GM21423 (cell line): ENCODE measurements around the gene IFRD2.
A peak's percentile ranks its signal among the peaks of the same experiment; 100 is the strongest.

Experiments used
- ATAC-seq: cut with Tn5 transposase; IDR thresholded peaks from one replicate; pipeline ENCODE4 v1.9.1; 2021; ENCODE audit warnings: mild to moderate bottlenecking, moderate library complexity; ENCODE audit not compliant: unreplicated experiment

The IFRD2 gene, protein sequence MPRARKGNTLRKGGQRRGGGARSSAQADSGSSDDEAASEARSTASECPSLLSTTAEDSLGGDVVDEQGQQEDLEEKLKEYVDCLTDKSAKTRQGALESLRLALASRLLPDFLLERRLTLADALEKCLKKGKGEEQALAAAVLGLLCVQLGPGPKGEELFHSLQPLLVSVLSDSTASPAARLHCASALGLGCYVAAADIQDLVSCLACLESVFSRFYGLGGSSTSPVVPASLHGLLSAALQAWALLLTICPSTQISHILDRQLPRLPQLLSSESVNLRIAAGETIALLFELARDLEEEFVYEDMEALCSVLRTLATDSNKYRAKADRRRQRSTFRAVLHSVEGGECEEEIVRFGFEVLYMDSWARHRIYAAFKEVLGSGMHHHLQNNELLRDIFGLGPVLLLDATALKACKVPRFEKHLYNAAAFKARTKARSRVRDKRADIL

DNA sequence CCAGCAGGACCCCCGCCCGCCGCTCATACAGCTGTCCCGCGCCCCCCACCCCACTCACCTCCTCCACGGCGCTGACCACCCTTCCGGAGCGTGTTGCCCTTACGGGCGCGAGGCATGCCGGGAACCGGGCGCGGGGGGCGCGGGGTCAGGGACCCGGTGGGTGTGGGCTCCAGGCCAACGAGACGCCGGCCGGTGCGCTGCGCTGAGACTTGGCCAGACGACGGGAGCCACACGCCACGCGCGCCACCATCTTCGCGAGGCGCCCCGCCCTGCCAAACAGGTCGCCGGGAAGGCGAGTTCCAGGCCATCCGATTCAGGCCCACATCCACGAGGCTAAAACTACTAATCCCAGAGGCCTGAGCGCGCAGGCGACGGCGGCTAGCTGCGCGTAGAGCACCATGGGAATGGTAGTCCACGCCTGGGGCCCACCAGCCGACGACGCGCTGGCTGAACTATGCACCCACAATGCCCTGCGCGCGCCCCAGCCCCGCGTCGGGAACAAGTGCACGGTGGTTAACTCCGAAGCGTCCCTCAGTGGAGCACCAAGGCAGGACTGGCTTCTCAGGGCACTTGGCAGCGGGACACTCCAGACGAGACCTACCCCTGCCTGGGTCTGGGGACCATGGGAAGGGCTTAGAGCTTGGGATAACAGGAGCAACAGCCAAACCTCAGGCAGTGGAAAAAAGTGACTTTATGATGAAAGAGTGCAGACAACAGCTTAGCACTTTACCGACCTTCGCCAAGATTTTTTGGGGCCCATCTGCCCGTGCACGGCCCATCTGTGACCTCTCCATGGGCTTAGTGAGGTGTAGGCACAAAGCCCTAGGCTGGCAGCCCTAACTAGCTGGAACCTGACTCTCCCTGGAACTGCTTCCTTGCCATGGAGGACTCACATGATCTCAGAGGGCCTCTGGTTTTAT is at the start of gene IFRD2:
Gene IFRD2, minus strand, starts transcription at position 271 of the 920 bp plus-strand sequence. Its CDS starts 155 bp downstream, at position 116.
- ATAC-seq = peak; percentile 91

DNA sequence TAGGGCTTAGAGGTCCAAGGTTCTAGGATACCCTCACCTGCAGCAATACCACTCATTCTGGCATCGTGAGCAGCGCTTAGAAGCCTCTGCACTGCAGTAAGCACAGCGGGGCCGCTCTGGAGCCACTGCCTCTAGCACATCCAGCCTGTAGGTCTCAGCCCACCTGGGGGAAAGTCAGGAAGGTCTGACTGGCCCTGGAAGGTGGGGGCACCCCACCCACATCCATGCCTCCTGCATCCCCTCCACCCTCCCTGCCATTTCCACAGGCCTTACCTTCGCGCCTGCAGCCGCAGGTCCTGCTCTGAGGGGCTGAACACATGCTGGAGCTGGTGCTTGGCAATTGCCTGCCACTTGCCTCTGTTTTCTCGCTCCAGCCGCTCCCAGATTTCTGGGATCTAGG is 49.3 kb upstream of the IFRD2 start:
- no peak for ATAC-seq

DNA sequence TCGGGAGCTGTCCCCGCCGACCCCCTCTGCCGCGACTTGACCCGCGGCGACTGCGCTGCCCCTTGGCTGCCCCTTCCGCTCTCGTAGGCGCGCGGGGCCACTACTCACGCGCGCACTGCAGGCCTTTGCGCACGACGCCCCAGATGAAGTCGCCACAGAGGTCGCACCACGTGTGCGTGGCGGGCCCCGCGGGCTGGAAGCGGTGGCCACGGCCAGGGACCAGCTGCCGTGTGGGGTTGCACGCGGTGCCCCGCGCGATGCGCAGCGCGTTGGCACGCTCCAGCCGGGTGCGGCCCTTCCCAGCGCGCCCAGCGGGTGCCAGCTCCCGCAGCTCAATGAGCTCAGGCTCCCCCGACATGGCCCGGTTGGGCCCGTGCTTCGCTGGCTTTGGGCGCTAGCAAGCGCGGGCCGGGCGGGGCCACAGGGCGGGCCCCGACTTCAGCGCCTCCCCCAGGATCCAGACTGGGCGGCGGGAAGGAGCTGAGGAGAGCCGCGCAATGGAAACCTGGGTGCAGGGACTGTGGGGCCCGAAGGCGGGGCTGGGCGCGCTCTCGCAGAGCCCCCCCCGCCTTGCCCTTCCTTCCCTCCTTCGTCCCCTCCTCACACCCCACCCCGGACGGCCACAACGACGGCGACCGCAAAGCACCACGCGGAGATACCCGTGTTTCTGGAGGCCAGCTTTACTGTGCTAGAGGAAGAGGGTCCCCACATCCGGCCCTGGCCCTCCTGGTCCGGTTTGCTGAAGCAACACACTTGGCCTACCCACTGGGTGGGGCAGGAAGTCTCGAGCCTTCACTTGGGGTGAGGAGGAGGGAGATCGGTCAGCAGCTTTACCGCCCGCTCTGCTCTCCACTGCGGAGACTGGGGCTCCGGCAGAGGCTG is 48.5 kb upstream of the IFRD2 start, which contains the start of gene RASSF1:
Gene RASSF1, minus strand, starts transcription at position 389 of the 882 bp plus-strand sequence. Its CDS starts 31 bp downstream, at position 358.
- peak; percentile 28 for ATAC-seq

DNA sequence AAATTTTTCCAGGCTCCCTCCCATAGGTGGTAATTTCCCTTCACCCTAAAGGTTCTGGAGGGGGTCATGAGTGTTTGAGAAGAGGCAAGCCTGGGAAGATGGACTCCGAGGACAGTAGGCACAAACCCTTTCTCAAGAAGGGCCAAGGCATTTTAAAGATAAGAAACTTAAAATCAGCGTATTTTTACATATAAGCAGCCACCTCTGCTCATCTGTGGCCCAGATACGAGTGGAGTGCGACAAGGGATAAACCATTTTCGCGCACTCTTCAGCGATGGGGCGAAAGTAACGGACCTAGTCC is 47.9 kb upstream of the IFRD2 start:
- ATAC-seq = no peak

DNA sequence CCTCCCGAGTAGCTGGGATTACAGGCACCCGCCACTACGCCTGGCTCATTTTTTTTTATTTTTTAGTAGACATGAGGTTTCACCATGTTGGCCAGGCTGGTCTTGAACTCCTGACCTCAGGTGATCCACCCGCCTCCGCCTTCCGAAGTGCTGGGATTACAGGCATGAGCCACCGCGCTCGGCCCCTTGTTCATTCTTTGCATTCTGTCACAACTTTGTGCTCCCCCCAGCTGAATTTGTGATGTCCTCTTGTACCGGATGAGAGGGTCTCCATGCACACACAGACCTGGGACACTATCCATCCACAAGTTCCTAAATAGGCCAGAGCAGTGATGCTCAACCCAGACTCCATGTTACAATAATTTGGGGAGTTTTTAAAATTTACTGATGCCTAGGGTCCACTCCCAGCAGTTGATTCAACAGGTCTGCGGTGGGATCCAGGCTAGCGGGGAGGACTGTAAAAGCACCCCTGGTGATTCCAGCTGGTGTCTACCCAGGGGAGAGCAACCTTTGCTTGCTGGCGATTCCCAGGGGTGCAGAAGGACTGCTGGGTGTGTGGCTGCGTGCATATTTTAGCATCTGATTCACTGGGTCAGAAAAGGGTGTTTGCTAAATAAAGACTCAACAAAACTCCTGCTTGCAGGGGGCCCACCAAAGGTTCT is 47.4 kb upstream of the IFRD2 start:
- no peak for ATAC-seq

DNA sequence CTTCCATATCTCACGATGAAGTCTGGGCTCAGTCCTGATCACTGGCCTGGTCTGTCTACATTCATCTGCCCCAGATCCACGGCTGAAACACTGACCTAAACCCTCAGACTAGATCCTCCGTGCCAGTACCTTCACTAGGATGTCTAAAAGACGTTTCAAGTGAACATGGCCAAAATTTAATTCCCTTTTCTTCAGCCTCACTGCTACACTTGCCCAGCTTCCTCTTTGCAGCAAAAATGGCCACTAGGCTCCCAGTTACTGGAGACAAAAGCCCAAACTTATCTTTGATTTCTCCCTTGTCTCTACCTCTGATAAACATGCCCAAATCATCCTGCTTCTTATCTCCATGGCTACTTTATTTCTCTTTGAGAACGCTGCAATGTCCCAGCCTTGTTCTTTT is 46.7 kb upstream of the IFRD2 start:
- ATAC-seq = no peak

DNA sequence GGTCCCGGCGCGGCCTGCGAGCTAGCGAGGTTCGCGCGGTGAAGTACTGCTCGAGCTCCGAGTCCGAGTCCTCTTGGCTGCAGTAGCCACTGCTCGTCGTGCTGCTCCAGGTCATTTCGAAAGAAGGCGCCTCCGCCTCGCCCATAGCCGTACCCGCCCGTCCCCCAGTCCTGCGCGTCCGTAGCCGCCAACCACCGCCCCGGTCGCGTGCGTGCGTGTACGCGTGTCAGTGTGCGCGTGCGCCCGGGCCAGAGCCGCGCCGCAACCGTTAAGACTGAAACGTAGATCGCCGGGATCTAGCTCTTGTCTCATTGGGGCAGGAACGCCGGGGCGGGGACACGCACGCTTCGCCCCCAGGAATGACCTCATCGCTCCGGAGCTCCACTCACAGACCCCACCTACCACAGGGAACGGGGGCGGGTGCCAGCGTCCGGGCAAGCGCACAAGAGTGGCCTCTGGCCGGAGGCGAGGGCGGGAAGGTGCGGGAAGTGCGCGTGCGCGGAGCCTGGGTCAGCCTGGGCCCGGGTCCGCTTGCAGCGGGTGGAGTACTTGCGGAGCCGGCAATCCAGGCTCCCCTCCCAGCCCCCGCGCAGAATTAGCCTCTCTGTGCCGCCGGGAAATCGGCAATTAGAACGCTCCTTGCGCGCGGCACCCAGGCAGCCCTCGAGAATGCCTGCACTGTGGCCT is 45.1 kb upstream of the IFRD2 start:
- peak; percentile 71 for ATAC-seq

DNA sequence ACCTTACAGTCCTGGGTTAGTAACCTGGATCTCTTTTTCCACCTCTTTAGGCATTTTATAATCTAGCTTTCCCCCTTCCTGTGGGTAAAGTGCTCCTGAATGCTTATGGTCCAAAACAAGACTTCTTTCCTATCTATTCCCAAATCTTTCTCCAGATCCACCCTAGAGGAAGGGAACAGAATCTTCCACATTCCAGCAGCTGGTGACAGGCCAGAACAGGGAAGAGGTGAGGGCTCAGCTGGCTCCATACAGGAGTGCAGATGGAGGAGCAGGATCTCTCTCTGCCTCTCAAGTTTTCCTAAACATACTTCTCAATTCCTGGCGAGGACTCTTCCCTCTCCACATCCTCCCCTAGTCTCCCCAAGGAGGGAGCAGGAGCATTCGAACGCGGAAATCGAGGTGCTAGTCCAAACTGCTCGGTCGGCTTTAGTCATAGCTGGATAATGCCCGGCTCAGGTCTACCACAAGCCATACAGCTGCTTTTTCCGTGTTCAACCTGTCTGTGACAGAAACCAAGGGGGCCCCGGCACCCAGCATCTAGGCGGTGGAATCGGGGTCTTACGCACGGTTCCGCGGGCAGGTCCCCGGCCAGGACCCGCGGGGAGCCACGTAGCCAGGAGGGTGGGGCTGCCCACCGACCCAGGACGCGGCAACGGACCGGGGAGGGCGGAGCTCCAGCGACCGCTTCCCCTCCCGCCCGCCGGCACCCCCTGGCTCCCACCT is 44.4 kb upstream of the IFRD2 start:
- ATAC-seq = peak; percentile 13

DNA sequence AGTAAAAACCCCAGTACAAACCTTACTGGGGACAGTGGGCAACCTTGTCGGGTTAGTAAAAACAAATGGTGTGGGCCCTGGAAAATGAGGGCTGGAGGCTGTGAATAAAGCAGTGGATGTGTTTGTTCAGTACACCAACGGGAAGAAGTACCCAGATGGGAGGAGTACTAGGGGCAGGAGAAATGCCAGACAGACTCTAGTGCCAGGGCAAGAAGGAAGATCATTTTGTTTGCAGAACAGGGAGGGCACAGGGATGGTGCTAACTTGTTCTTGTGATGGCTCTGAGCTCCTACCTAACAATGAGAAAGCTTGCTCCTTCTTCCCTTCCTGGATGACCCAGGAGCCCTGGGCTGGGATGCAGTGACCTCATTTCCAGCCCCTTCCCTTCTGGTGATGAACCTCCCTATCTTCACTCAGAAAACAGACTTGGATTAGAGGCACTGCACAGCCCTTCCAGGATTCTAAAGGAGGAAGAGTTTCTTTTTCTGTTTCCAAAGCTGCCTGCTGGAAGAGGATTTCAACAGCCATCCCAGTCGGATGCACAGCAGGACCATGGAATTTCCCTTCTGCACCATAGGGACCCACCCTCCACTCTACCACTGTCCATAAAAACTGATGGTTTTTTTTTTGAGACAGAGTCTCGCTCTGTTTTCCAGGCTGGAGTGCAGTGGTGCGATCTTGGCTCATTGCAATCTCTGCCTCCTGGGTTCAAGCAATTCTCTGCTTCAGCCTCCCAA is 42.3 kb upstream of the IFRD2 start:
- no peak for ATAC-seq

DNA sequence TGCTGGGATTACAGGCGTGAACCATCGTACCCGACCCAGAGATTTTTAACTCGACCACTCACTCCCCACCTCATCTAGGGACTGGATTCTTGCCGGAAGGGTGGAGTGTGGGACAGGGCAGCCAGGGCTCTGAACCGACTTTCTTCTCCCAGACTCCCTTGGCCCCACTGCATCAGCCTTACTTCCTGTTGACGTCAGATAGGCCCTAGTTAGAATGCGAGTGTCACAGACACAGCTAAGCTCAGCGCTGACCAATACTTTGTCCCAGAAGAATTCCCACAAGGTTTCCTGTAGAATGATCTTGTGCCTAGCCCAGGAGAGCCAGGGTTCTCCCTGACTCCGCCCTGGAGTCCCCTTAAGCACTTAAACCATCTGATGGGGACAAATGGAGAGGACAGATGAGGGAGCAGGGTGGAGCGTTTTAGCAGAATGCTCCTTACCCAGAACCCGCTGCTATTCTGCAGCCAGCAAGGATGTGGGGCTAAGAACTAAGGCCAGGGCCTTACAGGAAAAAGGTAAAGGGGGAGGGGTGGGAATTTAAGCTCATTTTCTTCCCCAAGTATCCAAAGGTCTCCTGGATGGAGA is 41.6 kb upstream of the IFRD2 start:
- no peak for ATAC-seq

DNA sequence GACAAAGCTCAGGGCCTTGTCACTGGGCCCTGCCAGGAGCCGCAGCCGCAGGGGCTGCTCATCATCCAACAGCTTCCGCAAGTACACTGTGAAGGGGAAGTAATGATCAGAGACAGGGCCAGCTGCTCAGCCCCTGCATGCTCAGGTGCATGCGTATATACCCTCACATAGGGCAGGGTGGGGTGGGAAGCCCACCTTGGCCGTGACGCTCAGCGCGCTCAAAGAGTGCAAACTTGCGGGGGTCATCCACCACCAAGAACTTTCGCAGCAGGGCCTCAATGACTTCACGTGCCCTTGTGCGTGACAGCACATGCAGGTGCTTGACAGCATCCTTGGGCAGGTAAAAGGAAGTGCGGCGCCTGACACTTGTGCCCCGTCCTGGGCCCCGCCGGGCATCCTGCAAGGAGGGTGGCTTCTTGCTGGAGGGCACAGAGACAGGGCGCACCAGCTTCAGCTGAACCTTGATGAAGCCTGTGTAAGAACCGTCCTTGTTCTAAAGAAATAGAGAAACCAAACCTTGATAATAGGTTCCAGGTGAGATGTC is 39.2 kb upstream of the IFRD2 start:
- no peak for ATAC-seq

DNA sequence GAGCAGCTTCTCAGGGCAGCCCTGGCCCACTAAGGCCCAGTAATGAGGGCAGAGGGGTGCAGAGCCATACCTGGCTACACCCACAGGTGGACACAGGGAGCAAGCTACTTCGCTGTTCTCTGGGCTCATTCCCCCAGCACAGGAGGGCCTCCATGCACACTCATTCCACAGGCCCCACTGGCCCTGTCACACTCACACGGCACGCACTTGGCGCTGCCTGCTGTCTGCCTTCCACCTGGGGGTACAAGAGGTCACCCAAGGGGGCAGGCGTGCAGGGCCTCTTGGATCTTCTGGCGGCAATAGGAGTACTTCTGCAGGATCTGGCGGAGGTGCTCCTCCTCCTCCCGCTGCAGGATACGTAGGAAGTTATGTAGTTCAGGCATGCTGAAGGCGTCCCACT is 38.1 kb upstream of the IFRD2 start:
- ATAC-seq = no peak

DNA sequence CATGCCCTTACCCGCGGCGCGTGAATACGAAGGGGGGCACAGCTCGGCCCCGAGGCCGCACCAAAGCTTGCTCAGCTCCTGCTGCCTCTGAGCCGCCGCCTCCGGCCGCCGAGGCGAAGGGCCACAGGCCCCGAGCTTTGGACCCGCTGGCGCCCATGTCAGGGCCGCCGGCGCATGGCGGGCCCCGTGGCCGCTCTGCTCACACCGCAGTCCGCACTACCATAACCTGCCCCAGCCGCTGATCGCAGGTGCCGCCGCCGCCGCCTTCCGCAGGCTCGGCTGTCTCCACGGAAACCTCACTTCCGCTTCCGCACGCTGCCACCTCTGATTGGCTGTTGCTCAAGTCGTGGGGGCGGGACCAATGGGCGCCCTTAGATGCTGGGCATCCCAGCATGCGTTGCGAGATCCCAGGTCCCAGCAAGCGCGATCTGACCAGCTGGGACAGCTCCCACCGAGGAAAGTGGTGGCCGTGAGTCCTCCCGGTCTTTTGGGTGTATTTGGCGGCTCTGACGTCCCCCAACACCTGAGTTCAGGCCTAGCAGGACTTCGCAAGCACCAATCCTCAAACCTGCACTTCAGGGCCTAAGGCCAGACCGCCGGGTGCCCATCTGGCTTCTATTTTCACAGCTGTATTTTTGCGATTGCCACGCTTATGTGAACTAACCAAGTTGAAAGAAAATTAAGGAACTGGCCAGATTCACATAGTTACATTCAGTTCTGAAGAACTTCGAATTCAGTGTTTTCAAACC is 35.9 kb upstream of the IFRD2 start, which contains the start of gene TUSC2:
Gene TUSC2, minus strand, starts transcription at position 281 of the 749 bp plus-strand sequence. Its CDS starts 124 bp downstream, at position 157.
- ATAC-seq = peak; percentile 86

DNA sequence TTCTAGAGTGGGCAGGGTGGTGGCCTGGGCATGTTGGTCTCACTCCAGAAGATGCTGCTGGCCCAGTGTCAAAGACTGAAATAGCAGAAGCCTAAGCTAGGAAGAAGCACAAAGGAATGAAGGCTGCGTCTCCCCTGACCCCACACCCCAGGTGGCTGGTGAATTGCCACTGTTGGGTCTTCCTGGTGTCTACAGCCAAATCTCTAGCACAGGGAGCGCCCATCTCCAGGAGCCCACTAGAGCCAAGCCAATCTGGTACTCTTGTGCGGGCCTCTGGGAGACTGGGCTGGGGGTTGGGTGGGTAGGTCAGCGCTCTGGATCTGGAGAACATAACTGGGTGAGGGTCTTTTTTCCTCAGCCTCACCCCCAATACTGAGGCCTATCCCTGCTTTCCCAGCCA is 34.9 kb upstream of the IFRD2 start:
- ATAC-seq = no peak

DNA sequence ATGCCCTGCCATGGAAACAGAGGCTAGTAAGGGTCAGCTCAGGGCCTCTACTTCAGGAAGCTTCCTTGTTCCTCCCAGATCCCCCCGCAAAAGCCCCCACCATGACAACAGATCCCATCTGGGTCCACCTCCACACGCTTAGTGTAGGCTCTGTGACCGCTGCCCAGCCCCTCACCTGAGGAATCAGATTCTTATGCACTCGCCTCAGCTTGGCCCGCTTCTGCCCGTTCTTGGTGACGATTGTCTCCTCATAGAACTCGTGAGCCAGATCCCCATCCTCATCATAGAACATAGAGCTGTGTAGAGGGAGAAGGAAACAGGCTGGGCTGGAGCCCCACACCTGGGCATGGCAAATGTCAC is 33.9 kb upstream of the IFRD2 start:
- no peak for ATAC-seq

DNA sequence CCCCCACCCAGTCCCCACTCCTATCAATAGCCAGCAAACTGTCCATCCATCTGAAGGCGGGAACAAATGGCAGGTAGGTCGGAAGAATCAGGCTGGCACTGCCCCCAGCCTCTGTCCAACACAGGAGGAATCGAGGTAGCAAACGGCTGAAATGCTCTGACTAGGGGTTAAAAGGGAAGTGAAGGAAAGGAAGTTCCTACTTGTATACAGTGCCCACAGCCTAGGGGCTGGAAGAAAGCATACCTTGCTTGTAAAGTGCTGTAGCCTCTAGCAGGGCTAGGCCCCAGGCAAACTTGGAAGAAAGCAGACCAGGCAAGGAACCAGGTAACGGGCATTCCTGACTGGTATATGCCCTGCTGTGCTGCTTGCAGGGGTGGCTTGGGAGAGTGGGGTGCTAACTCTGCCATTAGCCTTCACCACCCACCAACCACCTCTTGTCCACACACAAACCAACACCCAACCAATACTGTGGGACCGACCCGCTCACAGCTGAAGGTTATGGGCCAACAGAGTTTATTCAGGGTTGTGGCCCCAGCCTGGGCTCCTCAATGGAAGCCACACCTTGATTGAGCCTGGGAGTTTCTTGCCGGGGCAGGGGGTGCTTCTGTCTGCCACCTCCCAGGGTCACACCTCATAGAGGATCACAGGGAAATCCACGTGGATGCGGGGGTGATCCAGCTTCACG is 33.4 kb upstream of the IFRD2 start:
- ATAC-seq = no peak

DNA sequence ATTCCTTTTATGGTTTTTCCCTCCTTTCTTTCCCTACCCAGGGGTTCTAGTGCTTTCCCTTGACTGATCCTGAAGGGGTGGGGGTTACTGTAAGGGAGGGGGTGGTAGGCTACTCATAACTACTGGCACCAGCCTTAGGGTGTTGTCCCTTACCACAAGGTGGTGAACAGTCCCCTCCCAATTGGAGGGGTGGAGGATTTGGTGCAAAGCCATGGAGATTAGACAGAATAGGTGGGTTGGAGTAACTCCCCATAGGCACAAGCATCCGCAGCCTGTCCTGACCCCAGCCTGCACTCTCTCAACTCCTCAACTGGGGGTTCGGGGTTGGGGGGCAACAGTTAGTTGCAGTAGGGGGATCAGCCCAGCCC is 32.9 kb upstream of the IFRD2 start:
- ATAC-seq = no peak
